K562 (cell line): ENCODE measurements around the gene SH3BP4. TPM values are rescaled to one million over a fixed set of nuclear protein-coding genes. Genes with fewer than 3 reads are reported as not detected.
A peak's percentile ranks its signal among the peaks of the same experiment; 100 is the strongest.

Source experiments
- ATAC-seq: fragments of 200-7000 bp; cut with Tn5 transposase; 3 replicates; pipeline ENCODE4 v1.9.1; 2020; ENCODE audit warnings: moderate library complexity
- BruUV-seq: library from RNA; stranded (reverse); fragments of 400-500 nt; replicated peaks from 2 replicates; lab custom pipeline; 2021; lab: Mats Ljungman, UMichigan
- CTCF ChIA-PET: fragments of 300-600 bp; formaldehyde crosslinking; extraction: SDS; loops from one replicate; lab custom pipeline; 2021; ENCODE audit warnings: low intra/inter-chr PET ratio; lab: Yijun Ruan, JAX
- POLR2A ChIA-PET: fragments of 300-600, 350-650 bp; sonication (Branson Sonifier 250); formaldehyde crosslinking; extraction: SDS; loops from one replicate; lab custom pipeline; 2021; ENCODE audit warnings: antibody characterized with exemption, inconsistent platforms; lab: Yijun Ruan, JAX
- DNase-seq, 4 experiments: peaks; one replicate each; pipeline versions ENCODE4 v3.0.0 to v3.0.0-alpha.2; 2011 to 2018; ENCODE audit warnings: low spot score in 3 of 4, mixed read lengths in 3 of 4; ENCODE audit errors: extremely low read depth in 1 of 4
- FAIRE-seq: peaks from 2 replicates; lab custom pipeline; 2011; peaks lifted over from hg19 to GRCh38; lab: Jason Lieb, UNC
- H2AFZ ChIP-seq: 2 replicates; pipeline ENCODE4 v1.6.0; 2011; ENCODE audit warnings: low read depth, low read length, control low read depth, inconsistent platforms
- H3K27ac ChIP-seq: fragments of 200-600 bp; 3 replicates; pipeline ENCODE4 v1.8.0; 2011; ENCODE audit warnings: low read depth, mild to moderate bottlenecking, control low read depth, inconsistent platforms, low read length, moderate library complexity, mixed read lengths; ENCODE audit errors: extremely low read depth
- H3K27me3 ChIP-seq, 2 experiments: fragments of 300-600 bp in 1 of 2; 2 replicates in 1 of 2; 3 replicates in 1 of 2; pipeline versions ENCODE4 v1.6.0 to v1.8.0; 2011; ENCODE audit warnings: inconsistent platforms in 2 of 2, low read length in 2 of 2, mild to moderate bottlenecking in 1 of 2, mixed read lengths in 1 of 2, moderate library complexity in 1 of 2; ENCODE audit not compliant: control insufficient read depth in 2 of 2, insufficient read depth in 2 of 2
- H3K36me3 ChIP-seq: fragments of 300-600 bp; 3 replicates; pipeline ENCODE4 v1.8.0; 2011; ENCODE audit warnings: mild to moderate bottlenecking, low read length, inconsistent platforms; ENCODE audit not compliant: control insufficient read depth, insufficient read depth
- H3K4me1 ChIP-seq, 2 experiments: fragments of 200-600 bp in 1 of 2; replicated peaks in 1 of 2; 2 replicates in 1 of 2; 3 replicates in 1 of 2; pipeline versions ENCODE4 v1.5.1 to v1.8.0; 2011; ENCODE audit warnings: inconsistent platforms in 2 of 2, low read length in 2 of 2, mild to moderate bottlenecking in 1 of 2, mixed read lengths in 1 of 2, moderate library complexity in 1 of 2; ENCODE audit not compliant: control insufficient read depth in 2 of 2, insufficient read depth in 2 of 2
- H3K4me2 ChIP-seq: 2 replicates; pipeline ENCODE4 v1.6.1; 2011; ENCODE audit warnings: low read length, control low read depth, inconsistent platforms, mixed read lengths; ENCODE audit not compliant: insufficient read depth
- H3K4me3 ChIP-seq: fragments of 200-600 bp; sonication (generic), shearing (Covaris generic); 2 replicates; pipeline ENCODE4 v1.5.1; 2016; ENCODE audit warnings: control low read depth, inconsistent platforms
- H3K79me2 ChIP-seq: fragments of 200-600 bp; 3 replicates; pipeline ENCODE4 v1.8.0; 2011; ENCODE audit warnings: low read length, inconsistent platforms; ENCODE audit not compliant: control insufficient read depth, insufficient read depth
- H3K9ac ChIP-seq, 2 experiments: 2 replicates each; pipeline versions ENCODE4 v1.6.0 to v1.6.1; 2011; ENCODE audit warnings: low read depth in 2 of 2, low read length in 2 of 2, control low read depth in 1 of 2, inconsistent platforms in 1 of 2, mild to moderate bottlenecking in 1 of 2, mixed read lengths in 1 of 2; ENCODE audit not compliant: insufficient read depth in 1 of 2
- H3K9me1 ChIP-seq: one replicate; pipeline ENCODE4 v1.6.0; 2011; ENCODE audit warnings: inconsistent platforms, mild to moderate bottlenecking, low read length, moderate library complexity; ENCODE audit not compliant: control insufficient read depth, insufficient read depth
- H3K9me3 ChIP-seq: replicated peaks from 2 replicates; pipeline ENCODE4 v1.5.1; 2011; ENCODE audit warnings: low read depth, low read length, inconsistent platforms; ENCODE audit not compliant: control insufficient read depth, insufficient read depth
- H4K20me1 ChIP-seq: replicated peaks from 2 replicates; pipeline ENCODE4 v1.6.1; 2011; ENCODE audit warnings: low read length, inconsistent platforms, mixed read lengths; ENCODE audit not compliant: control insufficient read depth, insufficient read depth
- CCAR2 ChIP-seq: fragments of 200-400 bp; formaldehyde crosslinking; IDR thresholded peaks from 2 replicates; pipeline ENCODE4 v1.6.1; 2017; ENCODE audit warnings: mild to moderate bottlenecking, low read depth, low read length
- GABPB2 ChIP-seq: fragments of 250-450 bp; sonication (Bioruptor Pico); conservative IDR thresholded peaks from 2 replicates; pipeline ENCODE4 v1.5.1; 2021; ENCODE audit warnings: mild to moderate bottlenecking
- KAT2B ChIP-seq: IDR thresholded peaks from one replicate; pipeline ENCODE4 v1.6.1; 2012; ENCODE audit warnings: low read depth, mild to moderate bottlenecking, control low read depth, inconsistent platforms, low read length, moderate library complexity
- NCOA4 ChIP-seq: fragments of 450-650 bp; IDR thresholded peaks from 2 replicates; pipeline ENCODE4 v1.6.1; 2018; ENCODE audit warnings: mild to moderate bottlenecking; ENCODE audit not compliant: partially characterized antibody
- POLR2AphosphoS2 ChIP-seq: IDR thresholded peaks from 2 replicates; pipeline ENCODE4 v1.6.1; 2012; ENCODE audit warnings: low read length, improper control_type of control experiment
- PTBP1 ChIP-seq: fragments of 200-400 bp; formaldehyde crosslinking; IDR thresholded peaks from 2 replicates; pipeline ENCODE4 v1.6.1; 2017; ENCODE audit warnings: low read depth, low read length
- TEAD4 ChIP-seq, 2 experiments: sonication (generic) in 1 of 2; formaldehyde crosslinking in 1 of 2; IDR thresholded peaks; 2 replicates each; pipeline versions ENCODE4 v1.6.1 to v1.8.0; 2012 to 2022; ENCODE audit warnings: borderline replicate concordance in 1 of 2, inconsistent platforms in 1 of 2, low read length in 1 of 2, mild to moderate bottlenecking in 1 of 2, missing genetic modification reagents in 1 of 2
- TSC22D4 ChIP-seq: fragments of 450-650 bp; IDR thresholded peaks from 2 replicates; pipeline ENCODE4 v1.6.1; 2016; ENCODE audit warnings: missing genetic modification characterization, missing biosample characterization, control low read depth
- ZBTB17 ChIP-seq: fragments of 450-650 bp; formaldehyde crosslinking; IDR thresholded peaks from 2 replicates; pipeline ENCODE4 v1.4.0; 2020; ENCODE audit warnings: mild to moderate bottlenecking
- ZFP36 ChIP-seq: fragments of 150-350 bp; IDR thresholded peaks from 2 replicates; pipeline ENCODE4 v1.6.1; 2018; ENCODE audit warnings: low read length, low read depth; ENCODE audit not compliant: partially characterized antibody
- ZKSCAN3 ChIP-seq: fragments of 250-450 bp; sonication (Bioruptor Pico); IDR thresholded peaks from 2 replicates; pipeline ENCODE4 v1.4.0; 2020
- ZKSCAN8 ChIP-seq: fragments of 200-800 bp; sonication (Bioruptor generic); IDR thresholded peaks from 2 replicates; pipeline ENCODE4 v1.6.1; 2016; ENCODE audit warnings: missing genetic modification characterization, missing compliant biosample characterization
- ZNF274 ChIP-seq: IDR thresholded peaks from 2 replicates; pipeline ENCODE4 v1.6.1; 2011; ENCODE audit warnings: low read depth, mild to moderate bottlenecking, low read length, moderate library complexity, borderline replicate concordance
- ZNF668 ChIP-seq: fragments of 250-450 bp; sonication (Bioruptor Pico); IDR thresholded peaks from 2 replicates; pipeline ENCODE4 v1.8.0; 2022; ENCODE audit warnings: mild to moderate bottlenecking, inconsistent platforms
- WGBS: fragments of 100-300 bp; shearing (Covaris generic); methylation state at CpG from one replicate; pipeline ENCODE4 v1.1.6; 2016; ENCODE audit warnings: low coverage, mixed read lengths; ENCODE audit not compliant: insufficient coverage; ENCODE audit errors: missing lambda C conversion rate; 5-methylcytosine and 5-hydroxymethylcytosine counted together
- in situ Hi-C: fragments of 300-500 bp; cut with MboI; formaldehyde crosslinking; loops from 4 replicates; pipeline ENCODE4 v1.15.0; 2018; ENCODE audit warnings: inconsistent platforms, mixed read lengths
- intact Hi-C: fragments of 100-400 bp; cut with micrococcal nuclease; formaldehyde crosslinking; loops from 2 replicates; pipeline ENCODE4 v1.14.2; 2022
- polyA plus RNA-seq, 8 experiments: library from polyadenylated mRNA; depleted of rRNA in 4 of 8; stranded (reverse) in 5 of 8; unstranded in 3 of 8; fragments of >200 nt; fragmentation: Nextera tagmentation in 2 of 8; fragmentation: Illumina TruSeq in 1 of 8; extraction: Ambion mirVana in 2 of 8; extraction: Trizol in 1 of 8; gene quantifications; 2 replicates each; pipeline versions ENCODE4 v1.2.1 to v1.2.3, GENCODE V29; 2011 to 2014; ENCODE audit warnings: inconsistent platforms in 1 of 8, missing spikeins in 1 of 8
- total RNA-seq, 7 experiments: library from RNA; depleted of rRNA in 6 of 7; stranded (reverse); fragments of >200 nt in 6 of 7; fragmentation: Illumina TruSeq in 2 of 7; extraction: Trizol in 2 of 7; gene quantifications; 2 replicates each; pipeline versions ENCODE4 v1.2.1 to v1.2.3, GENCODE V29; 2011 to 2021; ENCODE audit warnings: low replicate concordance in 1 of 7
- TF ChIP-seq, protein P1 (sequence below): fragments of 450-650 bp; IDR thresholded peaks from 2 replicates; pipeline ENCODE4 v1.6.1; 2017; ENCODE audit warnings: mild to moderate bottlenecking, moderate library complexity

Gene SH3BP4
- total and polyA plus RNA-seq, 9 of the 15 experiments (the other 6 are each of a cell fraction or from before 2014, with no cell fraction given): 0.03 to 0.28 (median 0.27) TPM; not detected in 6

DNA sequence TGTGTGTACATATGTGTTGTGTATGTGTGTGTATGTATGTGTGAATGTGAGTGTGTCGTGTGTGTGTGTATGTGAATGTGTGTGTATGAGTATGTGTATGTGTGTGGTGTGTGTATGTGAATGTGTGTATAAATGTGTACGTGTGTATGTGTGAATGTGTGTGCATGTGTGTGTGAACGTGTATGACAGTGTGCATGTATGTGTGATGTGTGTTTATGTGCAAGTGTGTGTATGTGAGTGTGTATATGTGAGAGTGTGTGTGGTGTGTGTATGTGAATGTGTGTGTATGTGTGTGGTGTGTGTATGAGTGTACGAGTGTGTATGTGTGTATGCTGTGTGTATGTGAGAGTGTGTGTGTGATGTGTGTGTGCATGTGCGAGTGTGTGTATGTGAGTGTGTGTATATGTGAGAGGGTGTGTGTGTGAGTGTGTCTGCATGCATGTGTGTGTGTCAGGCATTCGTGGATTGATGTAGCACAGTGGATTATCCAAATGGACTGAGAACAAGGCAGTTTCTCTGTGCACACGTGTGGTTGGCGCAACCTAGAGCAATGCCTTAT lies 127.2 kb downstream of the SH3BP4 start:
- no peak overlapping the region for H3K4me3 ChIP-seq
- H3K36me3 ChIP-seq: no peaks in the 10 kb centered on the region
- intact Hi-C loops: no loop called here
- no peaks in the 10 kb centered on the region for H3K9me3 ChIP-seq
- DNase-seq: no peak
- no peak overlapping the region for H3K9ac ChIP-seq
- H2AFZ ChIP-seq: no peak overlapping the region
- ATAC-seq: no peak
- BruUV-seq: no TSS peak
- H4K20me1 ChIP-seq: no peaks in the 10 kb centered on the region
- CTCF ChIA-PET: no interaction called here
- no peaks in the 10 kb centered on the region for H3K4me1 ChIP-seq
- no peak for FAIRE-seq
- no peaks in the 10 kb centered on the region for H3K79me2 ChIP-seq
- H3K4me2 ChIP-seq: no peak overlapping the region
- TF ChIP-seq TSC22D4 (0 out of 2 replicates have a peak, but pooled peaks have one; percentile 43), PTBP1 (no peak), ZNF668 (CRISPR knock-in tag) (no peak), KAT2B (no peak)
- WGBS: 0% methylated on average over 6 of the region's 8 CpGs
- no peaks in the 10 kb centered on the region for H3K9me1 ChIP-seq
- no peaks in the 10 kb centered on the region; a peak in 2 of 5 replicates for H3K27me3 ChIP-seq
- in situ Hi-C loops: no loop called here
- POLR2A ChIA-PET: no interaction called here
- no peak overlapping the region for H3K27ac ChIP-seq

GRCh38 chr2:235080101-235080500 lies 128.3 kb downstream of the SH3BP4 start:
- FAIRE-seq: no peak
- CTCF ChIA-PET: no interaction called here
- in situ Hi-C loops: no loop called here
- TF ChIP-seq CCAR2 (no peak), NCOA4 (no peak), ZBTB17 (CRISPR knock-in tag) (no peak), ZNF274 (no peak), ZKSCAN3 (CRISPR knock-in tag) (no peak), GABPB2 (CRISPR knock-in tag) (no peak), TEAD4 (IDR thresholded peaks at IDR 0.05; ENCODE audit: low read length) (no peak), TEAD4 (CRISPR knock-in tag; IDR thresholded peaks at IDR 0.05; ENCODE audit: borderline replicate concordance) (no peak), ZFP36 (no peak), POLR2AphosphoS2 (no peak), ZKSCAN8 (CRISPR knock-in tag) (no peak)
- TF ChIP-seq, protein P1, sequence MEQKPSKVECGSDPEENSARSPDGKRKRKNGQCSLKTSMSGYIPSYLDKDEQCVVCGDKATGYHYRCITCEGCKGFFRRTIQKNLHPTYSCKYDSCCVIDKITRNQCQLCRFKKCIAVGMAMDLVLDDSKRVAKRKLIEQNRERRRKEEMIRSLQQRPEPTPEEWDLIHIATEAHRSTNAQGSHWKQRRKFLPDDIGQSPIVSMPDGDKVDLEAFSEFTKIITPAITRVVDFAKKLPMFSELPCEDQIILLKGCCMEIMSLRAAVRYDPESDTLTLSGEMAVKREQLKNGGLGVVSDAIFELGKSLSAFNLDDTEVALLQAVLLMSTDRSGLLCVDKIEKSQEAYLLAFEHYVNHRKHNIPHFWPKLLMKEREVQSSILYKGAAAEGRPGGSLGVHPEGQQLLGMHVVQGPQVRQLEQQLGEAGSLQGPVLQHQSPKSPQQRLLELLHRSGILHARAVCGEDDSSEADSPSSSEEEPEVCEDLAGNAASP: no peak

More at GRCh38 chr2:235080101-235080500, 128.3 kb downstream of the SH3BP4 start:
- no peak overlapping the region for H3K4me3 ChIP-seq
- ATAC-seq (no peak), DNase-seq (no peak)
- no peaks in the 10 kb centered on the region for H3K79me2 ChIP-seq
- H3K4me1 ChIP-seq: no peaks in the 10 kb centered on the region
- BruUV-seq: no TSS peak
- H3K9me1 ChIP-seq: no peaks in the 10 kb centered on the region
- POLR2A ChIA-PET: no interaction called here
- H3K4me2 ChIP-seq: no peak overlapping the region
- 0% methylated on average over 2 of the region's 2 CpGs for WGBS
- no peaks in the 10 kb centered on the region; a peak in 1 of 5 replicates for H3K27me3 ChIP-seq
- no peak overlapping the region for H3K9ac ChIP-seq
- H3K9me3 ChIP-seq: no peaks in the 10 kb centered on the region
- intact Hi-C loops: no loop called here
- no peaks in the 10 kb centered on the region for H3K36me3 ChIP-seq
- no peak overlapping the region for H2AFZ ChIP-seq
- no peak overlapping the region for H3K27ac ChIP-seq
- no peaks in the 10 kb centered on the region for H4K20me1 ChIP-seq
